IgD-negative memory B cell (primary cell): ENCODE results near the gene TMEM243. TPM values are rescaled to one million over a fixed set of nuclear protein-coding genes. Genes with fewer than 3 reads are reported as not detected.
"Not testable (repeated sequence)": the region's sequence is repeated elsewhere in the genome, so short reads cannot be mapped to it uniquely, and the experiment has no call there.

ENCODE experiments used
- H3K27ac Mint-ChIP-seq, 3 donors: one replicate each; pipeline ENCODE4 v1.8.0; 2020 to 2022; ENCODE audit warnings: mild to moderate bottlenecking in 3 of 3, mixed read lengths in 3 of 3, moderate library complexity in 1 of 3
- H3K27me3 Mint-ChIP-seq: one replicate; pipeline ENCODE4 v1.8.0; 2021; ENCODE audit warnings: mixed read lengths
- H3K36me3 Mint-ChIP-seq: one replicate; pipeline ENCODE4 v1.8.0; 2020; ENCODE audit warnings: mild to moderate bottlenecking, mixed read lengths
- H3K4me1 Mint-ChIP-seq, 3 donors: one replicate each; pipeline ENCODE4 v1.8.0; 2020 to 2022; ENCODE audit warnings: mixed read lengths in 3 of 3, mild to moderate bottlenecking in 1 of 3
- H3K4me3 Mint-ChIP-seq, 4 donors: one replicate each; pipeline ENCODE4 v1.8.0; 2020 to 2022; ENCODE audit warnings: mild to moderate bottlenecking in 4 of 4, mixed read lengths in 4 of 4, moderate library complexity in 3 of 4
- H3K9me3 Mint-ChIP-seq, 3 donors: one replicate each; pipeline ENCODE4 v1.8.0; 2020 to 2021; ENCODE audit warnings: mixed read lengths in 3 of 3, mild to moderate bottlenecking in 1 of 3
- polyA plus RNA-seq: library from polyadenylated mRNA; unstranded; fragments of 300-500 nt; fragmentation: Illumina TruSeq; gene quantifications from one replicate; pipeline ENCODE4 v1.2.3, GENCODE V29; 2021

TMEM243 gene, protein sequence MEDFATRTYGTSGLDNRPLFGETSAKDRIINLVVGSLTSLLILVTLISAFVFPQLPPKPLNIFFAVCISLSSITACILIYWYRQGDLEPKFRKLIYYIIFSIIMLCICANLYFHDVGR
- 125 TPM for polyA plus RNA-seq

DNA sequence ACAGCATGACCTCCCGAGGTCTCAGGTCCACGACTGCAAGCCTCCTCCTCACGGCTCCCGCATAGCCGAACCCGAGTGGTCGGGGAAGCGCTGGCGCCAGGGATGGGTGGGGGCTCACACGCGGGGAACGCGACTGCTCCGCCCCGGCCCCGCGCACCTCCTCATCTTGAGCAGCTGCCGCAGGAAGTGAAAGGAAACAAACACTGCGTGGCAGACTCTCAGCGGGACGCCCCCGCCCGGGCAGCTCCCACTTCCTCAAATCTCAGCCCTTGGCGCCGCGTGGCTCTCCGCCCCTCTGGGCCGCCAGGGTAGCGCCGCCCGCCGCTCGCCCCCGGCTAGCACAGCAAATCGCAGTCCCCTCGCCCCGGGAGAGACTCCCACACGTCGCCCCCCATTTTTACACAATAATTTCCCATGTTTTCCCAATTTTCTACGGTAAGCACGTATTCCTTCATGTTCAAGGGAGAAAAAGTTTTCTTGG lies at the start of gene TMEM243:
Gene TMEM243, minus strand, starts transcription at position 188 of the 481 bp plus-strand sequence. CDS start 229 bp downstream, outside the sequence.
- peak within 1 kb of the TSS; percentile 85 to 100 (median 99) for H3K27ac Mint-ChIP-seq
- peaks cover 20 to 33% (median 25%) of the 10 kb centered on the region in 3 donors for H3K4me1 Mint-ChIP-seq
- H3K27me3 Mint-ChIP-seq, result no peaks in the 10 kb centered on the region
- no peaks in the 10 kb centered on the region for H3K9me3 Mint-ChIP-seq
- peaks cover 3% of the 10 kb centered on the region for H3K36me3 Mint-ChIP-seq
- peak within 1 kb of the TSS; percentile 99 to 100 (median 99) for H3K4me3 Mint-ChIP-seq

DNA sequence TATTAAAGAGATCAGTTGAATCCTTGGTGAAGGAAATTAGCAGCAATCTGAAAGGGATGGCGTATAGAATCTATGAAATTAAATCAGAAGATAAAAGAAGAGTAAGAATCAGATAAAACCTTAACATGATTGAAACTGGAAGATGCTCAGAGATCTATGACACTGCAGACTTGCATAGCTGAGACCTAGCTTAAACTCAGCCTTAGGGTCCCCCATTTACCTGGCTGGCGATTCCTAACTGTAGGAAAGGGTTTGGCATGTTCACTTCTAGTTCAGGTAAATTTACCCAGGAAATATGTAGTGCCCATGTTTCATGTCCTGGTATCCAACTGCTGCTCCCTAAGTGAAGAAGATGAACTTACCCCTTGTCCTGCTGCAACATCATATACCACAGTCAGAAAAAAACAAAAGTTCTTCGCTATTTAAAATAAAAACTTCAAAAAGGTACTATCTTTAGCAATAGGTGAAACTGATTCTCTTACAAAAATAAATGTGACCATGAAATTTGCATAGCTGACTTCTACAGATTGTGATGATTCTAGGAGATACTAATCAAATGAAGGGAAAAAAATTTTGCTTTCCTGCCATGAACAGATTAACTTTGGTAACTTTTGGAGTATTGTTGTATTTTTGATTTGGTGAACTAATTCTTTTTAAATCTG lies 47.8 kb upstream of the TMEM243 start:
- H3K4me1 Mint-ChIP-seq, result peaks cover 8 to 14% (median 10%) of the 10 kb centered on the region in 3 donors
- peaks cover 7% of the 10 kb centered on the region for H3K27me3 Mint-ChIP-seq
- H3K4me3 Mint-ChIP-seq, result peak overlapping the region in 2 of 4 donors; percentile 1 to 47
- peaks cover 2 to 5% (median 3%) of the 10 kb centered on the region in 3 donors for H3K9me3 Mint-ChIP-seq
- no peak overlapping the region for H3K27ac Mint-ChIP-seq
- no peaks in the 10 kb centered on the region for H3K36me3 Mint-ChIP-seq

- peaks cover 10 to 19% (median 11%) of the 10 kb centered on the region in 3 donors for H3K4me1 Mint-ChIP-seq
- peaks cover 0 to 6% (median 3%) of the 10 kb centered on the region in 3 donors for H3K9me3 Mint-ChIP-seq
Observed at GRCh38 chr7:87263537-87263936, 44.0 kb upstream of the TMEM243 start.

DNA sequence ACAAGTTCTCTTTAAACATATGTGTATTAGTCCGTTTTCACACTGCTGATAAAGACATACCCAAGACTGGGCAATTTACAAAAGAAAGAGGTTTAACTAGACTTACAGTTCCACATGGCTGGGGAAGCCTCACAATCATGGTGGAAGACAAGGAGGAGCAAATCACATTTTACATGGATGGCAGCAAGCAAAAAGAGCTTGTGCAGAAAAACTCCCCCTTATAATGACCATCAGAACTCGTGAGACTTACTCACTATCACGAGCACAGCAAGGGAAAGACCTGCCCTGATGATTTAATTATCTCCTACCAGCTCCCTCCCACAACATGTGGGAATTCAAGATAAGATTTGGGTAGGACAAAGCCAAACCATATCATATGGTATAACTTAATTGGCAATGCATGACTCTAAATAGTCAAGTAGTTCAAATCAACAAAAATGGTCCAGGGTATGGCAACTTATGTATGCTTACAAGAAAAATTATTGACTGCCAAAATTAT lies 34.1 kb upstream of the TMEM243 start:
- Mint-ChIP-seq H3K4me3 (no peak overlapping the region), H3K27me3 (peaks cover 7% of the 10 kb centered on the region)

More at GRCh38 chr7:87263537-87263936, 44.0 kb upstream of the TMEM243 start:
- Mint-ChIP-seq H3K36me3 (no peaks in the 10 kb centered on the region), H3K4me3 (no peak overlapping the region), H3K27me3 (peaks cover 12% of the 10 kb centered on the region), H3K27ac (no peak overlapping the region)

DNA sequence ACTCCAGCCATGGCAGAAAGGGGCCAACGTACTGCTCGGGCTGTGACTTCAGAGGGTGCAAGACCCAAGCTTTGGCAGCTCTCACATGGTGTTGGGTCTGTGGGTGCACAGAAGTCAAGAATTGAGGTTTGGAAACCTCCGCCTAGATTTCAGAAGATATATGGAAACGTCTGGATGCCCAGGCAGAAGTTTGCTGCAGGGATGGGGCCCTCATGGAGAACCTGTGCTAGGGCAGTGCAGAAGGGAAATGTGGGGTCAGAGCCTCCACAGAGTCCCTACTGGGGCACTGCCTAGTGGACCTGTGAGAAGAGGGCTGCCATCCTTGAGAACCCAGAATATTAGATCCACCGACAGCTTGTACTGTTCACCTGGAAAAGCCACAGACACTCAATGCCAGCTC lies 26.1 kb upstream of the TMEM243 start:
- not testable (repeated sequence) for H3K27ac Mint-ChIP-seq, H3K4me1 Mint-ChIP-seq, H3K27me3 Mint-ChIP-seq, H3K36me3 Mint-ChIP-seq, H3K4me3 Mint-ChIP-seq
- H3K9me3 Mint-ChIP-seq, result peaks cover 0 to 20% (median 16%) of the 10 kb centered on the region in 3 donors

More for the DNA sequence above, 34.1 kb upstream of the TMEM243 start:
- Mint-ChIP-seq H3K9me3 (peaks cover 0 to 5% (median 2%) of the 10 kb centered on the region in 3 donors), H3K4me1 (peaks cover 0 to 1% (median 0%) of the 10 kb centered on the region in 3 donors), H3K27ac (no peak overlapping the region), H3K36me3 (no peaks in the 10 kb centered on the region)

DNA sequence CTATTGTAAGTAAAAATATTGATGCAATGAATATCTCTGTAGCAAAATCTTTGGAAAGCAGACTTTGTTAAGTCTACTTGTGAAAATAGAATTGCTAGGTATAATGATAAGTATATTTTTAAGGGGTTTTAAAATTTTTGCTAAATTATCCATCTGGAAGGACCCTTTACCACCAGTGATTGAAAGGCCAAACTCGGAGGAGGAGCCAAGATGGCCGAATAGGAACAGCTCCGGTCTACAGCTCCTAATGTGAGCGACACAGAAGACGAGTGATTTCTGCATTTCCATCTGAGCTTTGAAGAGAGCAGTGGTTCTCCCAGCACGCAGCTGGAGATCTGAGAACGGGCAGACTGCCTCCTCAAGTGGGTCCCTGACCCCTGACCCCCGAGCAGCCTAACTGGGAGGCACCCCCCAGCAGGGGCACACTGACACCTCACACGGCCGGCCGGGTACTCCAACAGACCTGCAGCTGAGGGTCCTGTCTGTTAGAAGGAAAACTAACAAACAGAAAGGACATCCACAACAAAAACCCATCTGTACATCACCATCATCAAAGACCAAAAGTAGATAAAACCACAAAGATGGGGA lies 19.0 kb upstream of the TMEM243 start:
- H3K4me1 Mint-ChIP-seq, result not testable (repeated sequence)

GRCh38 chr7:87234949-87235348 lies 15.4 kb upstream of the TMEM243 start:
- Mint-ChIP-seq H3K27ac (no peak overlapping the region), H3K4me1 (peaks cover 0 to 1% (median 0%) of the 10 kb centered on the region in 3 donors), H3K36me3 (no peaks in the 10 kb centered on the region), H3K9me3 (no peaks in the 10 kb centered on the region), H3K4me3 (no peak overlapping the region), H3K27me3 (no peaks in the 10 kb centered on the region)

More for the DNA sequence above, 19.0 kb upstream of the TMEM243 start:
- H3K4me3 Mint-ChIP-seq, H3K36me3 Mint-ChIP-seq, H3K27ac Mint-ChIP-seq, H3K27me3 Mint-ChIP-seq, H3K9me3 Mint-ChIP-seq: not testable (repeated sequence)

GRCh38 chr7:87231711-87232110 lies 12.2 kb upstream of the TMEM243 start:
- H3K36me3 Mint-ChIP-seq, result no peaks in the 10 kb centered on the region
- peaks cover 1 to 4% (median 3%) of the 10 kb centered on the region in 3 donors for H3K4me1 Mint-ChIP-seq
- no peaks in the 10 kb centered on the region for H3K9me3 Mint-ChIP-seq
- H3K4me3 Mint-ChIP-seq, result no peak overlapping the region
- H3K27me3 Mint-ChIP-seq, result no peaks in the 10 kb centered on the region
- H3K27ac Mint-ChIP-seq, result no peak overlapping the region

DNA sequence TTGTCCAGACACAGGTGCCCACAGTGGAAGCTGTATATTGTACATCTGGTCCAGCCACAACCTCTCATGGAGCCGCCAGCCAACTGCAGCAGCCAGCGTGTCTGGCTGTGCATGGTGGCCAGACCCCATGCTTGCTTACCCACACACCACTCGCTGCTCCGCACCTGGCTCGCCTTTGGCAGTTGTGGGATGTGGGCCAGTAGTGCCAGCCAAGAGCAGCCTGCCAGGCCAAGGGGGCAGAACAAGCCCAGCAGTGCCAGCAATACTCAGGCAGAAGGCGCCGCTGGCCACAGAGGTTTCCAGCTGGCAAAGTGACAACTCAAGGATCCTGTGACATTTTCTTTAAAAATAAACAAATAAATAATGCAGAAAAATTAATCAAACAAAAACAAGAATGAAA lies 11.7 kb upstream of the TMEM243 start:
- no peak overlapping the region for H3K27ac Mint-ChIP-seq
- no peak overlapping the region for H3K4me3 Mint-ChIP-seq
- no peaks in the 10 kb centered on the region for H3K36me3 Mint-ChIP-seq
- peaks cover 0 to 2% (median 0%) of the 10 kb centered on the region in 3 donors for H3K9me3 Mint-ChIP-seq
- H3K4me1 Mint-ChIP-seq, result peaks cover 6 to 9% (median 8%) of the 10 kb centered on the region in 3 donors
- H3K27me3 Mint-ChIP-seq, result no peaks in the 10 kb centered on the region

DNA sequence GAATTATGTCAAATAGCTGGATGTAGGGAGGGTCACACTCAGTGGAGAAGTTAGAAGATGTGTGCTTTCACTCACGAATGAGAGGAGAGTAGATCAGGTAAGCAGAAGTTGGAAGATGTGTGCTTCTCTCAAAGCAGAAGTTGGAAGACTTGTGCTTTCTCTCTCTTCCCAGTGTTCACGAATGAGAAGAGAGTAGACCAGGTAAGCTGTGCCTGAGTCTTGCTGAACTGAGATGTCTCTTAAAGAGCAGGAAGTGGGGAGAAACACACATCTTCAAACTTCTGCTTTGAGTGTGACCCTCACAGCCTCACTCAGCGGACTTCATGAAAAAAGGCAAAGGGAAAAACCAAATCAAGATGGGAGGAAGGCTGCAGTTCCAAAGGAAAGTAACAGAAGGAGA lies 7.0 kb upstream of the TMEM243 start:
- H3K27me3 Mint-ChIP-seq, result no peaks in the 10 kb centered on the region
- peak overlapping the region in 1 of 4 donors; percentile 63 for H3K4me3 Mint-ChIP-seq
- H3K9me3 Mint-ChIP-seq, result peaks cover 0 to 2% (median 0%) of the 10 kb centered on the region in 3 donors
- H3K4me1 Mint-ChIP-seq, result peaks cover 8 to 14% (median 12%) of the 10 kb centered on the region in 3 donors
- H3K36me3 Mint-ChIP-seq, result no peaks in the 10 kb centered on the region
- peak overlapping the region in 1 of 3 donors; percentile 70 for H3K27ac Mint-ChIP-seq

DNA sequence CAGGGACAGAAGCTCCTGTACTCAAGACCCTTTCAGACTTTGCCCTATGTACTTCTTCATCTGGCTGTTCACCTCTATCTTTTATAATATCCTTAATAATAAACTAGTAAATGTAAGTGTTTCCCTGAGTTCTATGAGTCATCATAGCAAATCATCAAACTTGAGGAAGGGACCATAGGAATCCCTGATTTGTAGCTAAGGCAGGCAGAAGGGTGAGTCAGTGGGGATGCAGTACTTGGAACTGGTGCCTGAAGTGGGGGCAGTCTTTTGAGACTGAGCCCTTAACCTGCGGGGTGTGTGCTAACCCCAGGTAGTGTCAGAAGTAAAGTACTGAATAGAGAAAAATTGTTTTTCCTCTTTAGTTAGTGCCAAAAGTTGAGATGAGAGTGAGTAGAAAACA lies 6.2 kb upstream of the TMEM243 start:
- Mint-ChIP-seq H3K9me3 (peaks cover 0 to 2% (median 0%) of the 10 kb centered on the region in 3 donors), H3K36me3 (no peaks in the 10 kb centered on the region), H3K27me3 (no peaks in the 10 kb centered on the region), H3K4me1 (peaks cover 10 to 19% (median 12%) of the 10 kb centered on the region in 3 donors), H3K27ac (no peak overlapping the region), H3K4me3 (no peak overlapping the region)

DNA sequence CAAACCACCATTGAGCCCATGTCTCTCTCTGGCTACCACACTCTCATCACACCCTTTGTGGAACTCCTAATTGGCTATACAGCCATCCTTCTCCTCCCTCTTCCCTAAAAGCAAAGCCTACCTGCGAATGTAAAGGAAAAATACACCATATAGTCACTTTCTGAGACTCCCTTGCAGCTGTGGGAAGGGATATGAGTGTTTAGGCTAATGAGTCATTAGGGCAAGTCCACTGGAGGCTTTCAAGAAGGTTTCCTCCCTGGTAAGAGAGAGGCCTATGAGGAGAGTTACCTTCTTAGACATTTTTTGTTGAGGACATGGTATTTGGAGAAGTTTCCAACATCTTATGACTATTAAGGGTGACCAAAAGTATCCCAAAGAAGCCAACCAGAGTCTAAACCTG lies 4.1 kb upstream of the TMEM243 start:
- peaks cover 12 to 22% (median 16%) of the 10 kb centered on the region in 3 donors for H3K4me1 Mint-ChIP-seq
- H3K27ac Mint-ChIP-seq, result no peak overlapping the region
- H3K27me3 Mint-ChIP-seq, result no peaks in the 10 kb centered on the region
- H3K9me3 Mint-ChIP-seq, result peaks cover 0 to 2% (median 0%) of the 10 kb centered on the region in 3 donors
- H3K36me3 Mint-ChIP-seq, result peaks cover 2% of the 10 kb centered on the region
- H3K4me3 Mint-ChIP-seq, result no peak overlapping the region

DNA sequence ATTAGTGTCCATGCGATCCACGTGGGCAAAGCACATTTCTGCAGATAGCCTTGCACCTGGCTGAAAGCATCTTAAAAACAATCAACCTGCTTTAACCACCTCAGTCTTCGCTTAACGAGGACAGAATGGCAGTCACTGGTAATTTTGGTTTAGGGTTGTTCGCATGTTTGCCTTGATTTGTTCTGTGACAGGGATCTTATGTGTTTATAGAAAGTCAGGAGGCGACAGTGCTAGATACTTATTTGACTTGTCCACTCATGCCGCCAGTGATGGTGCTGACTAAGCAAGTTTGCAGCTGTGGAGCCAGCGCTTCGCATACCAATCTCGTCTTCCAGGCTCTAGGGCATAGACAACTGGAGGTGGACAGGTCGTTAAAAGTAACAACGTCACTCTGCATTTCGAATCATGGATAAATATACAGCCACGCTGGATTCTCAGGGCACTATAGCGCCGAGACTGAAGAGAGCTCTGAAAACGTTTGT lies 1.2 kb upstream of the TMEM243 start:
- peaks cover 17 to 26% (median 20%) of the 10 kb centered on the region in 3 donors for H3K4me1 Mint-ChIP-seq
- H3K27me3 Mint-ChIP-seq, result no peaks in the 10 kb centered on the region
- no peaks in the 10 kb centered on the region for H3K9me3 Mint-ChIP-seq
- peak overlapping the region; percentile 84 to 99 (median 85) for H3K27ac Mint-ChIP-seq
- H3K4me3 Mint-ChIP-seq, result peak overlapping the region; percentile 99 to 100 (median 99)
- H3K36me3 Mint-ChIP-seq, result peaks cover 3% of the 10 kb centered on the region

DNA sequence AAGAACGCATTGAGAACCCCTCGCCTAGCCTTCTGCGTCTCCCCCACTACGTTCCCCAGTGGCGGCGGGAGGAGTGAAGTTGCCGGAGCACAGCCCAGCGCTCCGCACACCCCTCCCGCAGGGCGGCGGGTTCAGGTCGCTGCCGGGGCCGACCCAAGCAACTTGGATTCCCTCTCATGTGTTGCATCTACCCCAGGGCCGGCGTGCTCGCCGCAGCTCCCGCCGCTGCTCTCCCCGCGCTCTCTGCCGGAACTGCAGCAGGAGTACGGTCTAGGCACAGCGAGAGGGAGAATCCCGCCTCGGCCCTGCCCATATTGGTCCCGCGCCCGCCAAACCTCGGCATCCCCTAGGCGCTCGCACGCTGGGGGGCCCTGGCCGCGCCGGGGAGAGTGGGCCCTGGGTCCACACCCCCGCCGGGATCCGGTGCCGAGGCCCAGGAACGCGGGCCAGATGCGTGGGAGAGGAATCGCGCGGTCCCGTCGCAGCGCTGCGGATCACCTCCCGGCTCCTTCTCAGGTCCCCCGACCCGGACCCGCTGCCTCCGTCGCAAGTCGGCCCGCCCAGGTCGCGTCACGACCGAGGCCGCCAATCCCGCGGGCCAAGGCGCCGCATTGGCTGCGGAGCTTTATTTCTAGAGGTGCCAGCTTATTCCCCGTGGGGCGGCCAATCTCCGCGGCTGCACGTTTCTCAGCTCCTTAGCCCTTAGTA lies 648 bp upstream of the TMEM243 start:
- H3K4me1 Mint-ChIP-seq, result peaks cover 20 to 30% (median 20%) of the 10 kb centered on the region in 3 donors
- H3K9me3 Mint-ChIP-seq, result no peaks in the 10 kb centered on the region
- H3K27me3 Mint-ChIP-seq, result no peaks in the 10 kb centered on the region
- peak overlapping the region; percentile 85 to 100 (median 99) for H3K27ac Mint-ChIP-seq
- H3K4me3 Mint-ChIP-seq, result peak overlapping the region; percentile 99 to 100 (median 99)
- peaks cover 3% of the 10 kb centered on the region for H3K36me3 Mint-ChIP-seq
